T47D (cell line): ENCODE results near the gene CYTH2.
A peak's percentile ranks its signal among the peaks of the same experiment; 100 is the strongest.
"Not testable (repeated sequence)": the region's sequence is repeated elsewhere in the genome, so short reads cannot be mapped to it uniquely, and the experiment has no call there.

Source experiments
- DNase-seq, 2 experiments: peaks; one replicate each; pipeline versions ENCODE4 v3.0.0 to v3.0.0-alpha.2; 2011 to 2012; ENCODE audit warnings: low read depth in 1 of 2, low spot score in 1 of 2
- JUND ChIP-seq: IDR thresholded peaks from 2 replicates; pipeline ENCODE4 v1.6.1; 2012; ENCODE audit warnings: low read depth
- in situ Hi-C: cut with HindIII; loops from 2 replicates; pipeline ENCODE4 v1.10.0; 2016; ENCODE audit warnings: low sequenced_read_pairs, low pct_unique_long_range_greater_than_20kb

CYTH2 gene

DNA sequence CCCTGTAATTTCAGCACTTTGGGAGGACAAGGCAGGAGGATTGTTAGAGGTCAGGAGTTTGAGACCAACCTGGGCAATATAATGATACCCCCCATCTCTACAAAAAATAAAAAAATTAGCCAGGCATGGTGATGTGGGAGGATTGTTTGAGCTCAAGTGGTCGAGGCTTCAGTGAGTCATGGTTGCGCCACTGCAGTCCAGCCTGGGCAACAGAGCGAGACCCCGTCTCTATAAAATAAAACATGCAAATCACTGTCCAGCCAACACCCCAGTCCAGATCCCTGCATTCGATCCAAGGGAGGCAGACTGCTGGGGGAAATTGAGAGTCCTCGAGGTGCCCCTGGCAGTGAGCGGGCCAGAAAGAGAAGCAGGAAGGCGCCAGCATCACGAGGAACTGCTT is 7.0 kb downstream of the CYTH2 start:
- no peak for DNase-seq
- in situ Hi-C loops: no loop called here
- no peak for TF ChIP-seq JUND

GRCh38 chr19:48477067-48477685 is 8.0 kb downstream of the CYTH2 start:
- no peak for TF ChIP-seq JUND
- DNase-seq: no peak
- in situ Hi-C loops: no loop called here

DNA sequence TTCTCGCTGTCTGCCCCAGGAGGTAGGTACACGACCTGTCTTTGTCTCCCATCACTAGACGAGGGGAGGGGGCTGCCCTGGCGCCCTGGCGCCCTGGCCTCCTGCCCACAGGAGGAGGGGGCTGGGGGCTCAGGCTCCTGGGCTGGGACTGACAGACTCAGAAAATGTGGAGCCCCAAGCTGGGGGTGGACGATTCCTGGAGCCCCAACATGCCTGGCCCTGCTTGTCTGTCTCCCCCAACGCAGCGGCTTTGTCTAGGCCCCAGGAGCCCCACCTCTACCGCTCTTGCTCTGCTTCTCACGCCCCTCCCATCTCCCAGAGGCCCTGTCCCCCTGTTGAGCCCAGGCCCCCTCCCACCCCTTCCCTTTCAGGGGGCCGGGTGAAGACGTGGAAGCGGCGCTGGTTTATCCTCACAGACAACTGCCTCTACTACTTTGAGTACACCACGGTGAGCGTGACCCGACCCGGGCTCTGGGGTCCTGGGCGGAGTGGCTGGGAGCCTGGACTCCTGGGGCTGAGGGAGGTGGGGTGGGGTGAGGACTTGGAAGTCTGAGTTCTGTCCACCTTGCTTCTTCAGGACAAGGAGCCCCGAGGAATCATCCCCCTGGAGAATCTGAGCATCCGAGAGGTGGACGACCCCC is 8.6 kb downstream of the CYTH2 start:
- in situ Hi-C loops: no loop called here
- DNase-seq: no peak
- TF ChIP-seq JUND: no peak

DNA sequence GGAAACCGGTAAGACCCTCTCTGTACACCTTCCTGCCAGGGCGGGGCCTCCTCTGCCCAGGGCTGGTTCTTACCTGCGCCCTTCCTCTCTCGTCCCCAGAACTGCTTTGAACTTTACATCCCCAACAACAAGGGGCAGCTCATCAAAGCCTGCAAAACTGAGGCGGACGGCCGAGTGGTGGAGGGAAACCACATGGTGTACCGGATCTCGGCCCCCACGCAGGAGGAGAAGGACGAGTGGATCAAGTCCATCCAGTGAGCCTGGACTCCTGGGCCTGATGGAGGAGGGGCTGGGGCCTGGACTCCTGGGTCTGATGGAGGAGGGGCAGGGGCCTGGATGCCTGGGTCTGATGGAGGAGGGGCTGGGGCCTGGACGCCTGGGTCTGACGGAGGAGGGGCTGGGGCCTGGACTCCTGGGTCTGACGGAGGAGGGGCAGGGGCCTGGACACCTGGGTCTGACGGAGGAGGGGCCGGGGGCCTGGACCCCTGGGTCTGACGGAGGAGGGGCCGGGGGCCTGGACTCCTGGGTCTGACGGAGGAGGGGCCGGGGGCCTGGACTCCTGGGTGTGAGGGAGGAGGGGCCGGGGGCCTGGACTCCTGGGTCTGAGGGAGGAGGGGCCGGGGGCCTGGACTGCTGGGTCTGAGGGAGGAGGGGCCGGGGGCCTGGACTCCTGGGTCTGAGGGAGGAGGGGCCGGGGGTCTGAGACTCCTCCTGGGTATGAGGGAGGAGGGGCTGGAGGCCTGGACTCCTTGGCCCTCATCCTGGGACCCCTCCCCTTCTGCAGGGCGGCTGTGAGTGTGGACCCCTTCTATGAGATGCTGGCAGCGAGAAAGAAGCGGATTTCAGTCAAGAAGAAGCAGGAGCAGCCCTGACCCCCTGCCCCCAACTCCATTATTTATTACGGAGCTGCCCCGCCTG is 9.4 kb downstream of the CYTH2 start:
- DNase-seq: no peak
- TF ChIP-seq JUND: no peak
- in situ Hi-C loops: no loop called here

DNA sequence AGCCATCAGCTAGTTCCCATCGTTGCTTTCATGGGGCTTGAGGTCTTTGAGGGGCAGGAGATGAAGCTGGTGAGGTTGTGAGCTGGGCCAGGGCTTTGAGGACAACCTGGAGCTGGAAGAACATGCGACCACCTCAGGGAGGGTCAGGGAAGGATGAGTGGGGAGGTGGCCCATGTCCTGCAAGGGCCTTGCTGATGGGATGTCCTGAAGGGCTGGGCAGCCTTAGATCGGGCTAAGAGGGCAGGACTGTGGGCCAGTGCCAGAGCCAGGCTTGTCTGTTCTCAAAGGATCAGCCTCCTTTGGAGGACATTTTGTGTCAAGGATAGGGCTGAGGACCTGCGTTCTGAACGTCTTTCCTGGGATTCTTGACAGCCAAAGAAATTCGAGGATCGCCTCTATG is 10.5 kb downstream of the CYTH2 start:
- TF ChIP-seq JUND: no peak
- in situ Hi-C loops: no loop called here
- DNase-seq: no peak

DNA sequence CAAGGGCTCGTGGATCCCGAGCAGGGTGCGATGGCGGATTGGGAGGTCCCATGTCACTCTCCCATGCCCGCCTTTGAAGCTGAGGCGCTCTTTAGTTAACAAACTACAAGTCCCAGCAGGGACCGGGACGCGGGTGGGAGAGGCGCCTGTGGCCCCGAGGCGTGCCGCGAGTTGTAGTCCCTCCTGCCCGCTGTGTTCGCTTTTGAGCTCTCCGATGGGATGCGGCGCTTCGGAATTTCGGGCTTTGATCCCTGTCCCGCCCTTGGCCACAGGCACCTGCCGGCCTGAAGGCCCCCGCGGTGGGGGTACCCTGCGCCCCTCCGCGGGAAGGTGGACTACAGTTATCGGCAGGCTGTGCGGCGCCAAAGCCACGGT is 11.0 kb downstream of the CYTH2 start:
- in situ Hi-C loops: no loop called here
- no peak for TF ChIP-seq JUND
- DNase-seq: no peak

- DNase-seq: no peak
- no peak for TF ChIP-seq JUND
- in situ Hi-C loops: no loop called here
These were observed 11.7 kb downstream of the CYTH2 start for GRCh38 chr19:48480558-48481500.

GRCh38 chr19:48481846-48482639 is 12.9 kb downstream of the CYTH2 start:
- in situ Hi-C loops: no loop called here
- peak in 1 of 2 experiments; percentile 54 for DNase-seq
- no peak for TF ChIP-seq JUND

DNA sequence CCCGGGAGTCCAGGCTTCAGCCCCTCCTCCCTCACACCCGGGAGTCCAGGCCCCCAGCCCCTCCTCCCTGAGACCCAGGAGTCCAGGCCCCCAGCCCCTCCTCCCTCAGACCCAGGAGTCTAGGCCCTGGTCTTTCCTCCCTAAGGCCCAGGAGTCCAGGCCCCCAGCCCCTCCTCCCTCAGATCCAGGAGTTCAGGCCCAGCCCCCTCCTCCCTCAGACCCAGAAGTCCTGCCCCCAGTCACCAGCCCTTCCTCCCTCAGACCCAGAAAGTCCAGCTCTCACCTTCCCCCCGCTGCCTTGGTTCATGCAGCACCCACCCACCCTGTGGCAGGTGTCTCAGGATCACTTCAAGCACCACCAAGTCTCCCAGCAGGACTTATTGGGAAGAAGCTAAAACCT is 14.1 kb downstream of the CYTH2 start:
- DNase-seq: no peak
- no peak for TF ChIP-seq JUND
- in situ Hi-C loops: no loop called here

GRCh38 chr19:48484247-48484893 is 15.2 kb downstream of the CYTH2 start:
- no peak for DNase-seq
- in situ Hi-C loops: no loop called here
- TF ChIP-seq JUND: no peak

- TF ChIP-seq JUND: no peak
- DNase-seq: no peak
- in situ Hi-C loops: no loop called here
These were observed 15.9 kb downstream of the CYTH2 start for GRCh38 chr19:48484931-48485612.

GRCh38 chr19:48486706-48487105 is 17.5 kb downstream of the CYTH2 start:
- peak in 1 of 2 experiments; percentile 84 for DNase-seq

More at GRCh38 chr19:48486706-48487105, 17.5 kb downstream of the CYTH2 start:
- in situ Hi-C loops: not testable (repeated sequence)
